Stimulated activated CD4-positive, alpha-beta T cell treated with anti-CD3 and anti-CD28 coated beads, Interleukin-4, amount 100 ng/mL, for 48 hours (primary cell): ENCODE results near the gene ORAI2.
"Not testable (repeated sequence)": the region's sequence is repeated elsewhere in the genome, so short reads cannot be mapped to it uniquely, and the experiment has no call there.

Experiments used
- DNase-seq, 2 donors: peaks; one replicate each; pipeline ENCODE4 v3.0.0-alpha.2; 2020; ENCODE audit warnings: low read depth in 2 of 2

The ORAI2 gene

GRCh38 chr7:102497308-102497707, 63.9 kb downstream of the ORAI2 start:
- DNase-seq = not testable (repeated sequence)

DNA sequence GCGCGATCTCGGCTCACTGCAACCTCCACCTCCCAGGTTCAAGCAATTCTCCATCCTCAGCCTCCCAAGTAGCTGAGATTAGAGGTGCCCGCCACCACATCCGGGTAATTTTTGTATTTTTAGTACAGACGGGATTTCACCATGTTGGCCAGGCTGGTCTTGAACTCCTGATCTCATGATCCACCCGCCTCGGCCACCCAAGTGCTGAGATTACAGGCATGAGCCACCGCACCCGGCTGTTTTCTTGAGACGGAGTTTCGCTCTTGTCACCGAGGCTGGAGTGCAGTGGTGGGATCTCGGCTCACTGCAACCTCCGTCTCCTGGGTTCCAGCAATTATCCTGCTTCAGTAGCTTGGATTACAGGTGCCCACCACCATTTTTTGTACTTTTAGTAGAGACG, 64.9 kb downstream of the ORAI2 start:
- not testable (repeated sequence) for DNase-seq

- DNase-seq = not testable (repeated sequence)
These were observed 69.8 kb downstream of the ORAI2 start for GRCh38 chr7:102503141-102503540.

GRCh38 chr7:102505298-102506185, 72.2 kb downstream of the ORAI2 start:
- not testable (repeated sequence) for DNase-seq
